ENCODE measurements around the gene SMOC1. TPM values are rescaled to one million over a fixed set of nuclear protein-coding genes. Genes with fewer than 3 reads are reported as not detected.

SMOC1 gene
- total RNA-seq, 1 experiment from 2014 or later = not detected

GRCh38 chr14:70004791-70005190 is 125.6 kb downstream of the SMOC1 start:
- no TSS peak for BruUV-seq (replicated peaks)

DNA sequence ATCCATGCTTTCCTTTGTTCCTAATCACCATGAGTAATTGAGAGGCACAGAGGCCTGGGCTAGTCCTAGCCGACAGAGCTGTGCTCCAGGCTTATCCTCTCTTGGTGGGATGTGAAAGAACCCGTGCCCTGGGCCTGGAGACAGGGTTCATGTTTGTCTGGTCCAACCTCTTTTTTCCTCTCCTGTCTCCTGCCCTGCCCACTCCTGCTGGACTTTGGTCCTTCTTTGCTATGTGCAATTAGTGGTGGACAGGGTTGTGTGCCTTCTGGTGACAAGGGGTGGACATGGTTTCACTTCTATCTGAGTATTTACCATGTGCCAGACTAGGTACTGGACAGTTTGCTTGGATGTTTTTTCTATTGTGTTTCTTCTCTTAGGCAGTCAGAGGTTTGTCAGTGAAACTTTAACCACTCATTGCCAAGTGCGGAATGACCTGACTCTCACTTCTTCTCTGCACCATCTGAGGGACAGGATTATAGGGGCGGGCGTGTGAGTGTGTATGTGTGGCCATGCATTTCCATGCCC is 126.1 kb downstream of the SMOC1 start:
- Histone ChIP-seq H3F3A (ENCODE audit: low read length, unreplicated experiment) (no peaks in the 10 kb centered on the region), H3K9ac (ENCODE audit: low read length) (no peak overlapping the region), H2AFZ (ENCODE audit: low read length) (no peak overlapping the region), H3K4me3 (ENCODE audit: low read length) (no peak overlapping the region), H4K20me1 (ENCODE audit: low read length) (no peaks in the 10 kb centered on the region), H3K9me2 (replicated peaks; ENCODE audit: low read length) (no peaks in the 10 kb centered on the region), H3K9me3 (ENCODE audit: low read length) (no peaks in the 10 kb centered on the region), H3K36me3 (ENCODE audit: low read depth, low read length) (no peaks in the 10 kb centered on the region), H3K27ac (ENCODE audit: low read length) (no peak overlapping the region), H3K4me2 (ENCODE audit: low read length) (no peak overlapping the region), H3K27me3 (ENCODE audit: low read length) (peaks cover 75% of the 10 kb centered on the region), H3K4me1 (ENCODE audit: insufficient read depth, low read length) (no peaks in the 10 kb centered on the region), H3K79me2 (ENCODE audit: low read length) (no peaks in the 10 kb centered on the region)
- intact Hi-C loops (cut with micrococcal nuclease) = no loop called here
- POLR2A ChIA-PET (ENCODE audit: unreplicated experiment) = no interaction called here
- TF ChIP-seq CTCF (conservative IDR thresholded peaks at IDR 0.05; ENCODE audit: low read depth, low read length) = no peak
- TF ChIP-seq EZH2phosphoT487 (IDR thresholded peaks at IDR 0.05; ENCODE audit: borderline replicate concordance, low read length) = no peak
- CTCF ChIA-PET = no interaction called here
- DNase-seq = no peak
- no TSS peak for BruUV-seq (replicated peaks)
- ATAC-seq = no peak

More at GRCh38 chr14:70004791-70005190, 125.6 kb downstream of the SMOC1 start:
- DNase-seq (no peak), ATAC-seq (no peak)
- TF ChIP-seq CTCF (conservative IDR thresholded peaks at IDR 0.05; ENCODE audit: low read depth, low read length) (no peak), EZH2 (IDR thresholded peaks at IDR 0.05; ENCODE audit: low read length, unreplicated experiment) (no peak)
- Histone ChIP-seq H3K4me1 (ENCODE audit: insufficient read depth, low read length) (peaks cover 3% of the 10 kb centered on the region; the same call in 1 of the 2 replicates), H3K36me3 (ENCODE audit: low read depth, low read length) (no peaks in the 10 kb centered on the region), H3K27ac (ENCODE audit: low read length) (no peak overlapping the region), H3K79me2 (ENCODE audit: low read length) (no peaks in the 10 kb centered on the region), H3K9me3 (ENCODE audit: low read length) (no peaks in the 10 kb centered on the region), H4K20me1 (ENCODE audit: low read length) (no peaks in the 10 kb centered on the region), H3K9ac (ENCODE audit: low read length) (no peak overlapping the region), H3K27me3 (ENCODE audit: low read length) (peaks cover 75% of the 10 kb centered on the region), H3K4me3 (ENCODE audit: low read length) (no peak overlapping the region), H2AFZ (ENCODE audit: low read length) (no peak overlapping the region), H3K9me2 (replicated peaks; ENCODE audit: low read length) (no peaks in the 10 kb centered on the region), H3K4me2 (ENCODE audit: low read length) (no peak overlapping the region), H3F3A (ENCODE audit: low read length, unreplicated experiment) (no peaks in the 10 kb centered on the region)
- ChIA-PET POLR2A (ENCODE audit: unreplicated experiment) (no interaction called here), CTCF (no interaction called here)
- intact Hi-C loops (cut with micrococcal nuclease) = no loop called here

GRCh38 chr14:70006699-70007098 is 127.5 kb downstream of the SMOC1 start:
- no peaks in the 10 kb centered on the region for H4K20me1 ChIP-seq (ENCODE audit: low read length)
- no peaks in the 10 kb centered on the region for H3K36me3 ChIP-seq (ENCODE audit: low read depth, low read length)
- ChIA-PET POLR2A (ENCODE audit: unreplicated experiment) (no interaction called here), CTCF (no interaction called here)
- intact Hi-C loops (cut with micrococcal nuclease) = no loop called here
- H3K9me3 ChIP-seq (ENCODE audit: low read length) = no peaks in the 10 kb centered on the region
- TF ChIP-seq EZH2phosphoT487 (IDR thresholded peaks at IDR 0.05; ENCODE audit: borderline replicate concordance, low read length) = no peak
- no peak for TF ChIP-seq CTCF (conservative IDR thresholded peaks at IDR 0.05; ENCODE audit: low read depth, low read length)
- no peak for TF ChIP-seq EZH2 (IDR thresholded peaks at IDR 0.05; ENCODE audit: low read length, unreplicated experiment)
- H3K4me2 ChIP-seq (ENCODE audit: low read length) = no peak overlapping the region
- no peaks in the 10 kb centered on the region for H3K4me1 ChIP-seq (ENCODE audit: insufficient read depth, low read length)
- no peaks in the 10 kb centered on the region for H3F3A ChIP-seq (ENCODE audit: low read length, unreplicated experiment)
- no peak overlapping the region for H3K9ac ChIP-seq (ENCODE audit: low read length)
- H3K4me3 ChIP-seq (ENCODE audit: low read length) = no peak overlapping the region
- no TSS peak for BruUV-seq (replicated peaks)
- no peak for DNase-seq
- ATAC-seq = no peak
- H3K27me3 ChIP-seq (ENCODE audit: low read length) = peaks cover 74% of the 10 kb centered on the region
- H3K79me2 ChIP-seq (ENCODE audit: low read length) = no peaks in the 10 kb centered on the region
- H3K27ac ChIP-seq (ENCODE audit: low read length) = no peak overlapping the region
- no peaks in the 10 kb centered on the region for H3K9me2 ChIP-seq (replicated peaks; ENCODE audit: low read length)
- no peak overlapping the region for H2AFZ ChIP-seq (ENCODE audit: low read length)

Measured in PC-3 (cell line).